GM23248 (cell line): ENCODE data around the gene PARS2. TPM values are rescaled to one million over a fixed set of nuclear protein-coding genes. Genes with fewer than 3 reads are reported as not detected.

Experiments
- DNase-seq: peaks from one replicate; pipeline ENCODE4 v3.0.0-alpha.2; 2015
- H2AFZ ChIP-seq: fragments of 200-600 bp; sonication (generic); 2 replicates; pipeline ENCODE4 v1.6.1; 2016; ENCODE audit warnings: antibody characterized with exemption
- H3F3A ChIP-seq: fragments of 200-600 bp; sonication (generic); 2 replicates; pipeline ENCODE4 v1.6.1; 2016; ENCODE audit warnings: mild to moderate bottlenecking, antibody characterized with exemption, mixed run types; ENCODE audit not compliant: insufficient read depth
- H3K27ac ChIP-seq: fragments of 200-600 bp; sonication (generic); 2 replicates; pipeline ENCODE4 v1.5.1; 2016; ENCODE audit warnings: mild to moderate bottlenecking
- H3K27me3 ChIP-seq: fragments of 200-600 bp; sonication (generic); replicated peaks from 2 replicates; pipeline ENCODE4 v1.6.1; 2016; ENCODE audit warnings: mild to moderate bottlenecking; ENCODE audit not compliant: insufficient read depth
- H3K36me3 ChIP-seq: fragments of 200-600 bp; sonication (generic); 2 replicates; pipeline ENCODE4 v1.6.1; 2016; ENCODE audit warnings: low read depth, mild to moderate bottlenecking
- H3K4me1 ChIP-seq: fragments of 200-600 bp; sonication (generic); 2 replicates; pipeline ENCODE4 v1.6.1; 2016; ENCODE audit warnings: mild to moderate bottlenecking; ENCODE audit not compliant: insufficient read depth
- H3K4me2 ChIP-seq: fragments of 200-600 bp; sonication (generic); one replicate; pipeline ENCODE4 v1.6.1; 2016; ENCODE audit warnings: mild to moderate bottlenecking; ENCODE audit not compliant: unreplicated experiment
- H3K4me3 ChIP-seq: fragments of 200-600 bp; sonication (generic); 2 replicates; pipeline ENCODE4 v1.5.1; 2016; ENCODE audit warnings: mild to moderate bottlenecking
- H3K79me2 ChIP-seq: fragments of 200-600 bp; sonication (generic); 2 replicates; pipeline ENCODE4 v1.6.1; 2016; ENCODE audit warnings: mild to moderate bottlenecking; ENCODE audit not compliant: insufficient read depth
- H3K9ac ChIP-seq: fragments of 200-600 bp; sonication (generic); 2 replicates; pipeline ENCODE4 v1.6.1; 2016; ENCODE audit warnings: mild to moderate bottlenecking
- H3K9me2 ChIP-seq: fragments of 200-600 bp; sonication (generic); 2 replicates; pipeline ENCODE4 v1.6.1; 2016; ENCODE audit warnings: mixed run types, mild to moderate bottlenecking, moderate library complexity; ENCODE audit not compliant: insufficient read depth
- H3K9me3 ChIP-seq: fragments of 200-600 bp; sonication (generic); one replicate; pipeline ENCODE4 v1.6.1; 2017; ENCODE audit warnings: low read depth
- H4K20me1 ChIP-seq: fragments of 200-600 bp; sonication (generic); 2 replicates; pipeline ENCODE4 v1.6.0; 2016; ENCODE audit not compliant: insufficient read depth
- EZH2 ChIP-seq: fragments of 200-600 bp; sonication (generic); IDR thresholded peaks from 2 replicates; pipeline ENCODE4 v1.6.1; 2018; ENCODE audit warnings: antibody characterized with exemption, mild to moderate bottlenecking; ENCODE audit not compliant: insufficient read depth, poor library complexity, severe bottlenecking
- EZH2phosphoT487 ChIP-seq: fragments of 200-600 bp; sonication (generic); IDR thresholded peaks from 2 replicates; pipeline ENCODE4 v1.6.1; 2018; ENCODE audit warnings: antibody characterized with exemption, moderate library complexity, mild to moderate bottlenecking, low read depth; ENCODE audit not compliant: insufficient read depth
- WGBS, 2 experiments: methylation state at CpG; one replicate each; pipeline ENCODE4 v1.1.6; 2015 to 2017; ENCODE audit warnings: low lambda C conversion rate in 2 of 2, low coverage in 1 of 2; ENCODE audit errors: missing lambda C conversion rate in 2 of 2; 5-methylcytosine and 5-hydroxymethylcytosine counted together
- in situ Hi-C: fragments of 300-500 bp; cut with MboI; formaldehyde crosslinking; loops from 2 replicates; pipeline ENCODE4 v1.15.0; 2020
- polyA plus RNA-seq: library from polyadenylated mRNA; unstranded; fragments of >200 nt; fragmentation: Nextera tagmentation; extraction: Ambion mirVana; gene quantifications from 2 replicates; pipeline ENCODE4 v1.2.1, GENCODE V29; 2016
- total RNA-seq: library from RNA; depleted of rRNA; stranded (reverse); fragments of >200 nt; shearing (Covaris generic); gene quantifications from 2 replicates; pipeline ENCODE4 v1.2.3, GENCODE V29; 2014

PARS2 gene
- total and polyA plus RNA-seq, 2 experiments from 2014 or later, result 4.1 to 5.0 TPM

- no peaks in the 10 kb centered on the region for H3K27me3 ChIP-seq
- H3K27ac ChIP-seq, result no peak overlapping the region
- H3K36me3 ChIP-seq, result peaks cover 68% of the 10 kb centered on the region
- in situ Hi-C loops, result no loop called here
- peaks cover 33% of the 10 kb centered on the region for H3K79me2 ChIP-seq
- H2AFZ ChIP-seq, result no peak overlapping the region
- no peaks in the 10 kb centered on the region for H3F3A ChIP-seq
- DNase-seq, result peak; percentile 16
- no peak overlapping the region for H3K4me3 ChIP-seq
- H3K9me2 ChIP-seq, result no peaks in the 10 kb centered on the region
- H3K4me2 ChIP-seq, result no peak overlapping the region
- no peaks in the 10 kb centered on the region for H4K20me1 ChIP-seq
- TF ChIP-seq EZH2phosphoT487 (no peak), EZH2 (no peak)
- peaks cover 2% of the 10 kb centered on the region for H3K4me1 ChIP-seq
- no peaks in the 10 kb centered on the region for H3K9me3 ChIP-seq
- no peak overlapping the region for H3K9ac ChIP-seq
Observed at GRCh38 chr1:54721719-54722118, 42.6 kb downstream of the PARS2 start.

- peak overlapping the region; percentile 91 for H3K4me3 ChIP-seq
- 28 to 29% methylated on average over 8 of the region's 8 CpGs for WGBS, 2 experiments
- TF ChIP-seq EZH2 (no peak), EZH2phosphoT487 (no peak)
Observed at GRCh38 chr1:54716299-54717047, 47.9 kb downstream of the PARS2 start.

GRCh38 chr1:54715493-54716298, 48.6 kb downstream of the PARS2 start, which contains the start of gene TTC4:
Gene TTC4 (plus strand): TSS chr1:54715861. CDS start chr1:54715909, 48 bp downstream.
- H3K9ac ChIP-seq, result peak within 1 kb of the TSS; percentile 92
- H3K4me1 ChIP-seq, result peaks cover 6% of the 10 kb centered on the region
- no peaks in the 10 kb centered on the region for H3K27me3 ChIP-seq
- peaks cover 15% of the 10 kb centered on the region; the same call in 1 of the 2 replicates for H3K36me3 ChIP-seq
- H3F3A ChIP-seq, result no peaks in the 10 kb centered on the region
- H3K9me3 ChIP-seq, result no peaks in the 10 kb centered on the region
- H3K27ac ChIP-seq, result peak within 1 kb of the TSS; percentile 83
- peak within 1 kb of the TSS; percentile 98 for H2AFZ ChIP-seq
- peak within 1 kb of the TSS; percentile 90 for H3K4me2 ChIP-seq
- in situ Hi-C loops, result no loop called here
- no peaks in the 10 kb centered on the region for H3K9me2 ChIP-seq
- peak; percentile 95 for DNase-seq
- peaks cover 41% of the 10 kb centered on the region for H3K79me2 ChIP-seq
- no peaks in the 10 kb centered on the region for H4K20me1 ChIP-seq
- TF ChIP-seq EZH2 (no peak), EZH2phosphoT487 (no peak)
- H3K4me3 ChIP-seq, result peak within 1 kb of the TSS; percentile 91
- WGBS, 2 experiments, result 1 to 2% methylated on average over 37 to 51 of the region's 51 CpGs

More at GRCh38 chr1:54716299-54717047, 47.9 kb downstream of the PARS2 start:
- peak overlapping the region; percentile 83 for H3K27ac ChIP-seq
- H3K79me2 ChIP-seq, result peaks cover 41% of the 10 kb centered on the region
- H3K9me2 ChIP-seq, result no peaks in the 10 kb centered on the region
- H3K4me2 ChIP-seq, result peak overlapping the region; percentile 90
- H3F3A ChIP-seq, result no peaks in the 10 kb centered on the region
- H4K20me1 ChIP-seq, result no peaks in the 10 kb centered on the region
- peak overlapping the region; percentile 92 for H3K9ac ChIP-seq
- H3K36me3 ChIP-seq, result peaks cover 21% of the 10 kb centered on the region; the same call in 1 of the 2 replicates
- peak overlapping the region; percentile 98 for H2AFZ ChIP-seq
- H3K4me1 ChIP-seq, result peaks cover 6% of the 10 kb centered on the region
- H3K27me3 ChIP-seq, result no peaks in the 10 kb centered on the region
- in situ Hi-C loops, result no loop called here
- DNase-seq, result peak; percentile 84
- no peaks in the 10 kb centered on the region for H3K9me3 ChIP-seq

GRCh38 chr1:54714881-54715492, 49.3 kb downstream of the PARS2 start:
- H3K4me3 ChIP-seq, result peak overlapping the region; percentile 91

More at GRCh38 chr1:54714881-54715492, 49.3 kb downstream of the PARS2 start:
- in situ Hi-C loops, result no loop called here
- no peak for DNase-seq
- H3K4me2 ChIP-seq, result peak overlapping the region; percentile 90
- peak overlapping the region; percentile 98 for H2AFZ ChIP-seq
- no peaks in the 10 kb centered on the region for H4K20me1 ChIP-seq
- H3K36me3 ChIP-seq, result peaks cover 15% of the 10 kb centered on the region; the same call in 1 of the 2 replicates
- peaks cover 40% of the 10 kb centered on the region for H3K79me2 ChIP-seq
- H3K9me2 ChIP-seq, result no peaks in the 10 kb centered on the region
- peaks cover 6% of the 10 kb centered on the region for H3K4me1 ChIP-seq
- H3F3A ChIP-seq, result no peaks in the 10 kb centered on the region
- no peak overlapping the region for H3K27ac ChIP-seq
- TF ChIP-seq EZH2 (no peak), EZH2phosphoT487 (no peak)
- peak overlapping the region; percentile 92 for H3K9ac ChIP-seq
- H3K27me3 ChIP-seq, result no peaks in the 10 kb centered on the region
- no peaks in the 10 kb centered on the region for H3K9me3 ChIP-seq
- WGBS, 2 experiments, result 86 to 89% methylated on average over 7 of the region's 7 CpGs
